Inferior parietal cortex (tissue), 1 donor: Measurements from ENCODE around the gene ACSL4.
"Not testable (repeated sequence)": the region's sequence is repeated elsewhere in the genome, so short reads cannot be mapped to it uniquely, and the experiment has no call there.

Source experiments
- DNase-seq: peaks from one replicate; pipeline ENCODE4 v3.0.0-alpha.2; 2016; ENCODE audit errors: extremely low spot score

ACSL4 gene

GRCh38 chrX:109732807-109733612 is at the start of gene ACSL4:
ACSL4 (minus strand) TSS chrX:109733257; CDS start chrX:109683363, 49,894 bp downstream.
- peak; percentile 74 for DNase-seq

DNA sequence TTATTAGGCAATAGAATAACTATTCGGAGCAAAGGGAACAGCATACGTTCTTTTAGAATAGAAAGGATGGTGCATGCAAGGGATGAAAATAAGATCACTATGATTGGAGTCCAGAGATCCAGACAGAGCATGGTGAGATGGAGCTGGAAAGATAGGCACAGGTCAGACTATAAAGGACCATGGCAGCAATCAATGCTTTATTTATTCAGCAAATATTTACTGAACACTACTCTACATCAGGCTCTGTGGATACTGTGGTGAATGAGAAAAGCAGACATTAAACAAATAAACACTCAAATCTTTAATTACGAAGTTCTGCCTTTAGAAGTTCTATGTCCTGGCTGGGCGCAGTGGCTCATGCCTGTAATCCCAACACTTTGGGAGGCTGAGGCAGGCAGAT is 44.7 kb upstream of the ACSL4 start:
- DNase-seq = no peak

DNA sequence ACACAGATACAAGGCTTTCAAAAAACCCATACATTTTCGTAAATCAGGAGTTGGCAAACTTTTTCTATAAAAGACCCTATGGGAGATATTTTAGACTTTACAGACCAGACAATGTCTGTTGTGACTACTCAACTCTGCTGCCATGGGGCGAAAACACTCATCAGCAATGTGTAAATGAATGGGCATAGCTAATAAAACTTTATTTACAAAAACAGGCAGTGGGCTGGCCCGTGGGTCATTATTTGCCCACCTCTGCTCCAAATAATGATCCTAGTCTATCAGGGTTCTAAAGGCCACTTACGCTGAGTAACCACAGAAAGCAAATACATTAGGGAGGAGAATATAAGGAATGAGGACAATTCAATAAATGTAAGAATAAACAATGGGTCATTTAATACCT is 43.9 kb upstream of the ACSL4 start:
- no peak for DNase-seq

DNA sequence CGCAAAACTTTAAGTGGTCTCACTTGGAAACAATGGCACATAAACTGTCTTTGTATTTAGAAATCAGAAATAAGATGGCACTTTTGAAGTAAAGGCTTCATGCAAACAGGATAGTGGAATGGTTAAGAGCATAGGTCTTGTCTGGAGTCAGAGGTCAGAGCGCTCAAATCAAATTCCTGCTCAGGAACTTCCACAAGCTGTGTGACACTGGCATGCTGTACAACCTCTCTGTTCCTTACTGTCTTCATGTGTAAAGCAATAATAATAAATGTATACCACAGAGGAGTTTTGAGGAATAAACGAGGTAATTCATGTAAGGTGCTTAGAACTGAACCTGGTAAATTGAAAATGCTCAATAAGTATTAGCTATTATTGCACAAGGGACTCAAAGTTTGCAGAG is 43.4 kb upstream of the ACSL4 start:
- DNase-seq = no peak

DNA sequence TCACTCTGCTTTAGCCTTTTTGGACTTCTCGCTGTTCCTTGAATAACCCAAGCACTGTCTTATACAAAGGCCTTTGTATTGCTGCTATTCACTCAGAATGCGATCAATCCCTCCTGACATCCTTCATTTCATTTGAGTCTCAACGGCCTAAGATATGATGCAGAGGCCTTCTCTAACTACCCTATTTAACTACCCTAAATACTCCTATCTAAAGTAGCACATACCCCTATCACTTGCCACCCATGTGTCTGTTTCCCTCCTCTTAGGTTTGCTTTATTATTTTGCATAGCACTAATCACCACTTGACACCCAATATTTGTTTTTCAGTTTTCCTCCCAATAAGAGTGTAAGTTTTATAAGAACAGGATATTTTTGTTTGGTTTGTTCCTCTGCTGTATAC is 42.3 kb upstream of the ACSL4 start:
- no peak for DNase-seq

DNA sequence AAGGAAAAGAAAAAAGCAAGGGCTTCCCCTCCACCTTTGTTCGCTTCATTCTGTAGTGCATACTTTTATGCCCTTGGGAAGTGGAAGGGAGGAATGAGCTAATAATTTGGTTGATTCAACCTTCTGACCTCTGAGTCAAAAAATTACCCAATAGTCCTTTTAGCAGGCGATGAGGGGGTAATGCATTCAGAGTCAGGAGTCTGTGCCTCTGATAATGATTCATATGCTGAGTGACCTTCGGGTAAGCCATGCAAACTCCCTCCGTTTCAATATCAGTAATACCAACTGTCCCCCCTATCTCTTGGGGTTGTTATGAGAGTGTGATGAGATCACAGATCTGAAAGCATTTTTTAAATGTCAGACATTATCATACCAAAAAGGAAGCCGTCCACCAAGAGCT is 41.6 kb upstream of the ACSL4 start:
- no peak for DNase-seq

GRCh38 chrX:109774136-109774535 is 41.1 kb upstream of the ACSL4 start:
- DNase-seq = no peak

- no peak for DNase-seq
These were observed 40.3 kb upstream of the ACSL4 start for GRCh38 chrX:109773374-109773773.

DNA sequence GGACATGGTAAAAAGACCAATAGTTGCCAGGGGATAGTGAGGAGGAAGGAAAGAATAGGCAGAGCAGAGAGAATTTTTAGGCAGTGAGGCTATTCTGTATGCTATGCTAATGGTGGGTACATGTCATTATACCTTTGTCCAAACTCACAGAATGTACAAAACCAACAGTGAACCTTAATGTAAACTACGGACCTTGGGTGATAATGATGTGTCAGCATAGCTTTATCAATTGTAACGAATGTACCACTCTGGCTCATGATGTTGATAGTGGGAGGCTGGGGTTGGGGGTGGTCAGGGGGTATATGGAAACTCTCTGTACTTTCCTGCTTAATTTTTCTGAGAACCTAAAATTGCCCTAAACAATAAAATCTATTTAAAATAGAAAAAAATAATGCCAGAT is 37.7 kb upstream of the ACSL4 start:
- DNase-seq = no peak

GRCh38 chrX:109760922-109761250 is 27.8 kb upstream of the ACSL4 start:
- no peak for DNase-seq

DNA sequence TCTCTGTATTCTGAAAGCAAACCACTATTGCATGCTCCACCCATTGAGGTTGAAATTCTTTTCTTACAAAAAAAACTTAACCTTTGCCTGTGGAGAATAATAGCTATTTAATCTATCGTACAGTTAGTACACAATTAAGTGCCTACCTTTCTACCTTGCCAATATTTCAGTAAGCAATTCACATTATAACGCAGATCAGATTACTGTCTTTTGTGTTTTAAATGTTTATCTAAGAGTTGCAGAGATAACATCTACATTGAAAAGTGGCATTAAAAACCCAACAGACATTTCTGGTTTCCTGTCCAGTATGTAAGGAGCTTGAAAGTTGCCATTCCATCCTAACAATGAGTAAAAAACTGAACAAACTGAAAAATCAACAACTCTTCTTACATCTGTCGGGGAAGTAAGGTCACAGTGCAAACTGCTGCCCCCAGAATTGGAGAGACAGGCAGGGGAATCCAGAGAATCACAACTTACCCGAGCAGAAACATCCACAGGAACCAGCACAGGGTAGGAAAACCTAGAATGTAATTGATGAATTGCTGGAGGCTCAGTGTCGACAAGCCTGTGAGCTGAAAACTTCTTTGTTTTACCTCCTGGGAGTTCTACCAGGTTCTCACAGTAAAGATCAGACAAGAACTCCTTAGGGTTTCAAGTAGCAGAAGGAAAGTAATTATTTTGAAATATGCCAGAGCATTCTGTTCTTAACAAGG is 27.3 kb upstream of the ACSL4 start:
- no peak for DNase-seq

DNA sequence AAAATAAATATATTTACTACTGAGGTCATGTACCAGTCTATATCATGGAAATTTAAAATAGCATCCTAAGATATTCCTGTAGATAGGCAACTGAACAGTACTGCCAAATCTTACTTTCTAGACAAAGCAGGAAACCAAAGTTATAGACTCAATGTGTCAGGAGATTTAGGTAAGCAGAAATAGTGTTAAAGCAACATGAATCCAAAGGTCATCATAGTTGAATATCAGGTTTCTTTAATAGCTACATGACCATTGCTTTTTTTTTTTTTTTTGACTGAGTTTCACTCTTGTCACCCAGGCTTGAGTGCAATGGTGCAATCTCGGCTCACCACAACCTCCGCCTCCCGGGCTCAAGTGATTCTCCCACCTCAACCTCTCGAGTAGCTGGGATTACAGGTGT is 20.2 kb upstream of the ACSL4 start:
- DNase-seq = no peak

GRCh38 chrX:109751698-109752097 is 18.6 kb upstream of the ACSL4 start:
- no peak for DNase-seq

DNA sequence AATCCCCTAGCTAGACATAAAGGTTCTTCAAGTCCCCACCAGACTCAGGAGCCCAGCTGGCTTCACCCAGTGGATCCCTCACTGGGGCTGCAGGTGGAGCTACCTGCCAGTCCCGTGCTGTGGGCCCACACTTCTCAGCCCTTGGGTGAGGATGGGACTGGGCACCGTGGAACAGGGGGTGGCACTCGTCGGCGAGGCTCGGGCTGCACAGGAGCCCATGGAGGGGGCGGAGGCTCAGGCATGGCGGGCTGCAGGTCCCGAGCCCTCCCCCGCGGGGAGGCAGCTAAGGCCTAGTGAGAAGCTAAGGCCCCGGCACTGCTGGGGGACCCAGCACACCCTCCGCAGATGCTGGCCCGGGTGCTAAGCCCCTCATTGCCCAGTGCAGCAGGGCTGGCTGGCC is 16.1 kb upstream of the ACSL4 start:
- DNase-seq = no peak

GRCh38 chrX:109747681-109748080 is 14.6 kb upstream of the ACSL4 start:
- no peak for DNase-seq

- DNase-seq = no peak
These were observed 9.7 kb upstream of the ACSL4 start for GRCh38 chrX:109742722-109743121.

- DNase-seq = not testable (repeated sequence)
These were observed 7.8 kb upstream of the ACSL4 start for GRCh38 chrX:109740896-109741295.

DNA sequence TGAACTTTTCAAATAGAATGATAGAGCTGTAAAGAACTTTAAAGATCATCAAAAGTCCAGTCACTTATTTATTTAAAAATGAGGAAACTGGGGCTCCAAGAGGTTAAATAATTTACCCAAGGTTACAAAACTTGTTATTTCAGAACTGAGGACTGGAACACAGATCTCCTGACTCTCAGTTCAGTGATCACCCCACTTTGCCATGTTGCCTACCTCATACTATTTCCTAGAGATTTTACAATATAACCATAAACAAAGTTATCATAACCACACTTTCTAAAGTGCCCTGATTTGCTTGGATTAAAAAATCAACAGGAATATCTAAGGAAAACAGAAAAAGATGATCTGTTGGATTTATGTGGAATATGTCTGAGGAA is 7.4 kb upstream of the ACSL4 start:
- DNase-seq = no peak

DNA sequence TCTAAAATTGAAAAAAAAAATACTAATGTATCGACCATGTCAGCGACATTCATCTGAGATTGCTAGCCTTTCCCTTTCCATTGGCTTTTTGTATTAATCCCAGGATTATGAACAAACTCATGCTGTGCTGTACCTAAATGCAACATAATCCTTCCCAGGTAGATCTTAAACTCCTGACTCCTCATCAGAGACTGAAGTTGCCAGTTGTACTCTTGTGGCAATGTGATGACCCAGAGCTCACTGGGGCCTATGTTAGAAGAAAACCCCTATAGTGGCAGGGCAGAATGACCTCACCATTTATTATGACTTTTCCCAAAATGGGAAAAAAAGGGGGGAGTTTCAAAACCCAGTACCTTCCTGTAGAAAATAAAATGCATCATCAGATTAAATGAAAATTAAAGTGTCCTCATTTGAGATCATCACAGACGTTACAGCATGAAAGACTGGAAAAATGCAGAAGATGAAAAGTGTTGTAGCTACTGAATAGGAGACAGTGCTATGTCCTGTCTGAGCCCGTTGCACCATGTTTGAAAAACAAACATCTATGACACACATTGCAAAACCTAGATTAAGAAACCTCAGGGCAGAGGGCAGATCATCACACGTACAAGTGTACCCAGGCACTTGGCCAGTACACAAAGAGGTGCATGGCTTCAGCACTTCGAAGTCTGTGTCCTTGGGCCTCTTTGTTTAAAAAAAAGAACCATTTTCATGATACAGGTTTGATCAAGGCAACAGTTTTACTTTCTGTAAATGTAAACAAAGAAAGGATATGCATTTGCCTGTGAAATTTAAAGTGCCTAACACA is 6.8 kb upstream of the ACSL4 start:
- no peak for DNase-seq

DNA sequence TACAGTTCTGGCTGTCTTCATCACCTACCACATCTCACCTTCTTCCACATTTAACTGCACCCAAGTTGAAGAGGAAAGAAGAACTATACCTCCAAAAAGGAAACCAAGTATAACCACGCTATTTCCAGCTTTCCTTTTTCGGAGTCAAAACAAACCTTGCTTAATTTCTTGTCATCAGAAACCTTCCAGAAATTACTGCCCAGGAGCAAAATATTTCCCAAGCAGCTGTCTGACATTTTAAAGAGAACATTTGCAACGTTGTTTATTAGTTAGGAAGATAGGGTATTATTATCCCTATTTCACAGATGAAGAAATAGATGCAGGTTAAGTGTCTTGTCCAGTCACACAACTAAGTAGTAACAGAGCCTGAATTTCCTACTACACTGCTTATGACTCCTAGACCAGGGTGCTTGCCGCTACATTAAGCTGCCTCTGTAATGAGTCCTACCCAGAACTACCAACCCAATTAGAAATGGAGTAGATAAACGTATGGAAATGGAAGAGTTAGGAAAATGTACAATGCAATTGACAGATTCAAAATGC is 2.2 kb upstream of the ACSL4 start:
- no peak for DNase-seq

DNA sequence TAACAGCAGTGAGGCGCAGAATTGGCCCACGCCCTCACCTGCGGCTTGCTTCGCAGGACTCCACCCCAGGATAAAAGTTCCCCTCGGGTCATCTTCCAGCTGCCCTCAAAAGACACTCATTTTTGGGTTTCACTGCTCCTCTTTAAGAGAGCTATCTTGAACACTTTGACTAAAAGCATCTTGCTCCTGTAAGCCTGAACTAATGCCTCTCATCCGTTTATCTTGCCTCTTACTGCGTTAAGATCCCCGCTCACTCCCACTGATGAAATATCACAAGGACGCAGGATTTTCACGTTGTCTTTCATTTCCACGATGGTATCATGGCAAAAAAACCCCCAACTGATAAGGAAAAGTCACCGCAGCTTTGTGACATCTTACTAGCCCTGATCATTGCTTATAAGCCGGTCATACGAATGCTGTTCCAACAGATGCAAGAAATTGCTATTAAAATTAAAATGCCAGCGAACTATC is 591 bp upstream of the ACSL4 start:
- no peak for DNase-seq
